ENCODE measurements around the gene ROBO2. TPM values are rescaled to one million over a fixed set of nuclear protein-coding genes. Genes with fewer than 3 reads are reported as not detected.

The ROBO2 gene
- total and polyA plus RNA-seq, 2 donors from 2014 or later = 1.3 to 1.6 TPM

- Histone ChIP-seq H3K4me1 (ENCODE audit: control insufficient read depth in 2 of 3, insufficient read depth in 2 of 3, low read depth in 1 of 3, low read length in 3 of 3) (peaks cover 0 to 3% (median 0%) of the 10 kb centered on the region in 3 donors), H3K27me3 (ENCODE audit: control insufficient read depth, insufficient read depth, low read length) (no peaks in the 10 kb centered on the region), H3K36me3 (ENCODE audit: control insufficient read depth in 2 of 3, insufficient read depth in 3 of 3, low read length in 3 of 3) (no peaks in the 10 kb centered on the region), H3K9me3 (ENCODE audit: control insufficient read depth in 2 of 3, insufficient read depth in 1 of 3, low read length in 3 of 3) (no peaks in the 10 kb centered on the region), H3K9ac (ENCODE audit: low read length in 3 of 3) (no peak overlapping the region), H3K4me3 (ENCODE audit: low read length in 3 of 3) (no peak overlapping the region), H3K27ac (ENCODE audit: low read depth in 2 of 2, low read length in 2 of 2) (no peak overlapping the region)
- DNase-seq (no peak), FAIRE-seq (no peak)
- intact Hi-C loops (cut with DNase I) = no loop called here
- TF ChIP-seq CTCF (IDR thresholded peaks at IDR 0.05; ENCODE audit: borderline replicate concordance, extremely low read depth, insufficient read depth) = no peak
These were observed 48.7 kb upstream of the ROBO2 start for GRCh38 chr3:76991165-76991564.

- no peaks in the 10 kb centered on the region for H3K36me3 ChIP-seq (ENCODE audit: control insufficient read depth in 2 of 3, insufficient read depth in 3 of 3, low read length in 3 of 3)
- intact Hi-C loops (cut with DNase I) = no loop called here
- no peak overlapping the region for H3K4me3 ChIP-seq (ENCODE audit: low read length in 3 of 3)
- H3K27me3 ChIP-seq (ENCODE audit: control insufficient read depth, insufficient read depth, low read length) = no peaks in the 10 kb centered on the region
- FAIRE-seq (no peak), DNase-seq (peak in 1 of 5 donors; percentile 33)
- no peak overlapping the region for H3K27ac ChIP-seq (ENCODE audit: low read depth in 2 of 2, low read length in 2 of 2)
- H3K4me1 ChIP-seq (ENCODE audit: control insufficient read depth in 2 of 3, insufficient read depth in 2 of 3, low read depth in 1 of 3, low read length in 3 of 3) = no peaks in the 10 kb centered on the region
- H3K9ac ChIP-seq (ENCODE audit: low read length in 3 of 3) = no peak overlapping the region
- H3K9me3 ChIP-seq (ENCODE audit: control insufficient read depth in 2 of 3, insufficient read depth in 1 of 3, low read length in 3 of 3) = no peaks in the 10 kb centered on the region
- no peak for TF ChIP-seq CTCF (IDR thresholded peaks at IDR 0.05; ENCODE audit: borderline replicate concordance, extremely low read depth, insufficient read depth)
These were observed 42.2 kb upstream of the ROBO2 start for GRCh38 chr3:76997733-76998132.

GRCh38 chr3:76998555-76998954, 41.3 kb upstream of the ROBO2 start:
- Histone ChIP-seq H3K9ac (ENCODE audit: low read length in 3 of 3) (no peak overlapping the region), H3K27me3 (ENCODE audit: control insufficient read depth, insufficient read depth, low read length) (no peaks in the 10 kb centered on the region), H3K4me3 (ENCODE audit: low read length in 3 of 3) (no peak overlapping the region), H3K9me3 (ENCODE audit: control insufficient read depth in 2 of 3, insufficient read depth in 1 of 3, low read length in 3 of 3) (no peaks in the 10 kb centered on the region), H3K36me3 (ENCODE audit: control insufficient read depth in 2 of 3, insufficient read depth in 3 of 3, low read length in 3 of 3) (no peaks in the 10 kb centered on the region), H3K4me1 (ENCODE audit: control insufficient read depth in 2 of 3, insufficient read depth in 2 of 3, low read depth in 1 of 3, low read length in 3 of 3) (no peaks in the 10 kb centered on the region), H3K27ac (ENCODE audit: low read depth in 2 of 2, low read length in 2 of 2) (no peak overlapping the region)
- no peak for TF ChIP-seq CTCF (IDR thresholded peaks at IDR 0.05; ENCODE audit: borderline replicate concordance, extremely low read depth, insufficient read depth)
- FAIRE-seq = no peak
- intact Hi-C loops (cut with DNase I) = no loop called here
- peak in 2 of 5 donors; percentile 34 for DNase-seq

- H3K27ac ChIP-seq (ENCODE audit: low read depth in 2 of 2, low read length in 2 of 2) = no peak overlapping the region
- no peak for TF ChIP-seq CTCF (IDR thresholded peaks at IDR 0.05; ENCODE audit: borderline replicate concordance, extremely low read depth, insufficient read depth)
- no peak overlapping the region for H3K9ac ChIP-seq (ENCODE audit: low read length in 3 of 3)
- H3K4me1 ChIP-seq (ENCODE audit: control insufficient read depth in 2 of 3, insufficient read depth in 2 of 3, low read depth in 1 of 3, low read length in 3 of 3) = no peaks in the 10 kb centered on the region
- intact Hi-C loops (cut with DNase I) = no loop called here
- no peaks in the 10 kb centered on the region for H3K36me3 ChIP-seq (ENCODE audit: control insufficient read depth in 2 of 3, insufficient read depth in 3 of 3, low read length in 3 of 3)
- H3K9me3 ChIP-seq (ENCODE audit: control insufficient read depth in 2 of 3, insufficient read depth in 1 of 3, low read length in 3 of 3) = no peaks in the 10 kb centered on the region
- FAIRE-seq = no peak
- no peak overlapping the region for H3K4me3 ChIP-seq (ENCODE audit: low read length in 3 of 3)
- no peak for DNase-seq
- H3K27me3 ChIP-seq (ENCODE audit: control insufficient read depth, insufficient read depth, low read length) = no peaks in the 10 kb centered on the region
These were observed 38.7 kb upstream of the ROBO2 start for GRCh38 chr3:77001062-77001701.
